Parathyroid adenoma (tissue), 2 donors: Measurements from ENCODE around the gene GOLGA6C.

ENCODE experiments used
- H2AFZ ChIP-seq: fragments of 300-600 bp; sonication (generic); one replicate; pipeline ENCODE4 v1.7.0; 2017; ENCODE audit warnings: antibody characterized with exemption, mild to moderate bottlenecking
- H3K27ac ChIP-seq: fragments of 300-600 bp; sonication (generic); one replicate; pipeline ENCODE4 v1.7.0; 2017
- H3K27me3 ChIP-seq: fragments of 300-600 bp; sonication (generic); one replicate; pipeline ENCODE4 v1.7.0; 2017; ENCODE audit warnings: low read length; ENCODE audit not compliant: control insufficient read depth, insufficient read depth
- H3K36me3 ChIP-seq: fragments of 300-600 bp; sonication (generic); one replicate; pipeline ENCODE4 v1.7.0; 2017; ENCODE audit warnings: low read length; ENCODE audit not compliant: control insufficient read depth, insufficient read depth
- H3K4me1 ChIP-seq: fragments of 300-600 bp; sonication (generic); one replicate; pipeline ENCODE4 v1.7.0; 2017; ENCODE audit warnings: control low read depth
- H3K4me2 ChIP-seq: fragments of 300-600 bp; sonication (generic); one replicate; pipeline ENCODE4 v1.7.0; 2017; ENCODE audit warnings: low read length
- H3K4me3 ChIP-seq: fragments of 300-600 bp; sonication (generic); one replicate; pipeline ENCODE4 v1.7.0; 2017; ENCODE audit warnings: low read depth, low read length
- H3K79me2 ChIP-seq: fragments of 300-600 bp; sonication (generic); one replicate; pipeline ENCODE4 v1.7.0; 2017; ENCODE audit warnings: control low read depth
- H3K9ac ChIP-seq: fragments of 300-600 bp; sonication (generic); one replicate; pipeline ENCODE4 v1.7.0; 2017; ENCODE audit warnings: mild to moderate bottlenecking
- H3K9me3 ChIP-seq: fragments of 300-600 bp; sonication (generic); one replicate; pipeline ENCODE4 v1.7.0; 2017; ENCODE audit warnings: low read length; ENCODE audit not compliant: control insufficient read depth
- CTCF ChIP-seq: fragments of 300-600 bp; sonication (generic); IDR thresholded peaks from one replicate; pipeline ENCODE4 v1.7.0; 2017; ENCODE audit warnings: antibody characterized with exemption, mild to moderate bottlenecking
- donor health status: primary hyperparathyroidism.

The GOLGA6C gene

GRCh38 chr15:75227663-75228280, 30.4 kb upstream of the GOLGA6C start:
- no peak overlapping the region for H3K9ac ChIP-seq
- H3K79me2 ChIP-seq, result no peaks in the 10 kb centered on the region
- no peaks in the 10 kb centered on the region for H3K27me3 ChIP-seq
- no peak overlapping the region for H3K27ac ChIP-seq
- H2AFZ ChIP-seq, result no peak overlapping the region
- H3K36me3 ChIP-seq, result no peaks in the 10 kb centered on the region
- H3K9me3 ChIP-seq, result no peaks in the 10 kb centered on the region
- H3K4me2 ChIP-seq, result no peak overlapping the region
- H3K4me3 ChIP-seq, result no peak overlapping the region
- peaks cover 4% of the 10 kb centered on the region for H3K4me1 ChIP-seq
- TF ChIP-seq CTCF, result no peak

- Histone ChIP-seq H3K9me3 (no peaks in the 10 kb centered on the region), H2AFZ (no peak overlapping the region), H3K4me2 (no peak overlapping the region), H3K4me3 (no peak overlapping the region), H3K27me3 (no peaks in the 10 kb centered on the region), H3K27ac (no peak overlapping the region), H3K36me3 (no peaks in the 10 kb centered on the region), H3K4me1 (peaks cover 4% of the 10 kb centered on the region), H3K9ac (no peak overlapping the region), H3K79me2 (no peaks in the 10 kb centered on the region)
- no peak for TF ChIP-seq CTCF
Observed at GRCh38 chr15:75228787-75229186, 29.3 kb upstream of the GOLGA6C start.

- Histone ChIP-seq H2AFZ (no peak overlapping the region), H3K9ac (no peak overlapping the region), H3K36me3 (no peaks in the 10 kb centered on the region), H3K27me3 (no peaks in the 10 kb centered on the region), H3K9me3 (no peaks in the 10 kb centered on the region), H3K4me1 (peaks cover 4% of the 10 kb centered on the region), H3K4me3 (no peak overlapping the region), H3K79me2 (no peaks in the 10 kb centered on the region), H3K4me2 (no peak overlapping the region), H3K27ac (no peak overlapping the region)
- TF ChIP-seq CTCF, result no peak
Observed at GRCh38 chr15:75229191-75230015, 28.7 kb upstream of the GOLGA6C start.

GRCh38 chr15:75230016-75230343, 28.2 kb upstream of the GOLGA6C start:
- no peak for TF ChIP-seq CTCF
- Histone ChIP-seq H3K4me3 (no peak overlapping the region), H3K9ac (no peak overlapping the region), H3K27ac (no peak overlapping the region), H3K79me2 (no peaks in the 10 kb centered on the region), H3K27me3 (no peaks in the 10 kb centered on the region), H3K36me3 (no peaks in the 10 kb centered on the region), H3K9me3 (no peaks in the 10 kb centered on the region), H3K4me2 (no peak overlapping the region), H3K4me1 (peaks cover 4% of the 10 kb centered on the region), H2AFZ (no peak overlapping the region)
